Measurements from ENCODE around the gene ARHGAP35.
"Not testable (repeated sequence)": the region's sequence is repeated elsewhere in the genome, so short reads cannot be mapped to it uniquely, and the experiment has no call there.

Gene ARHGAP35

GRCh38 chr19:46860846-46861690 is at the start of gene ARHGAP35:
TSS of gene ARHGAP35 (plus strand) at chr19:46860997. CDS start at chr19:46918676, 57,679 bp downstream.
- peak; percentile 35 for DNase-seq

- DNase-seq = no peak
Measured at GRCh38 chr19:46812977-46813838, 47.6 kb upstream of the ARHGAP35 start.

- DNase-seq = no peak
Measured at GRCh38 chr19:46813839-46814358, 46.9 kb upstream of the ARHGAP35 start.

GRCh38 chr19:46815833-46816627 is 44.8 kb upstream of the ARHGAP35 start:
- no peak for DNase-seq

- peak; percentile 44 for DNase-seq
Measured at GRCh38 chr19:46818812-46819211, 42.0 kb upstream of the ARHGAP35 start.

DNA sequence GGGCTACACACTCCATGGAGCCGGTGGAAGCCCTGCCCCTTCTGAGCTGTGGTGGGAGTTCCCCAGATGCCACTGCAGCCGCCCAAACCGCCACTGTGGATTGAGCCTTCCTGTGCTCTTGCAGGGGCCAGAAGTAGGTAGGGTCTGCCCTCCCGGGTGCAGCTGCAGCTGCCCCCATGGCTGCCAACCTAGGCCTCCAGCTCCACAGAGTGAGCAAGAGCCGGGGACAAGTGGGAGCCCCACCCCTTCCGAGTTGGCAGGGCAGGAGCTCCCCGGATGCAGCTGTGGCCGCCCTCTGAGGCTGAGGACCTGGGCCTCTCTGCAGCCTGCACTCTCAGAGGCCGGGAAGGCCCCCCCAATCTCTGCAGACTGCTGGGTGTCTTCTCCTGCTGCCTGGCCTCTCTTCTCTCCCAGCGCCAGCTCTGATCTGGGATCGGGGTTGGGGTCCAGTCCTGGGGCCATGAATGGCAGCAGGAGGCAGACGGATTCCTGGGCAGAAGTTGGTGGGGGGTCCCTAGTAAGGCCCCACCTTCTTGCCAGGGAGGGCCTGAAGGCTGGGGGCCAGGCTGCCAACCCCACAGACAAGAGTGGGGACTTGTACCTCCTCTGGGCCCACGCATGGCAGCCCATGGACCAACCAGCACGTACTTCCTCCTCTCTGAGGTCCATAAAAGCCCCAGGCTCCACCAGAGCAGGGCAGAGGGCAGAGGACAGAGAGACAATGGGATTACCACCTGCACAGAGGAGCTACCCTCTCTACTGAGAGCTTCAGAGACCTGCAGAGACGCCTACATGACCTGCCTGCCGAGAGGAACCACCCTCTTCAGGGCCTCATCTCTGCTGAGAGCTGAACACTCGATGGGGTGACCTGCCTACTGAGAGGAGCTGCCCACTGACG is 39.0 kb upstream of the ARHGAP35 start:
- peak; percentile 53 for DNase-seq

- DNase-seq = not testable (repeated sequence)
Measured at GRCh38 chr19:46822410-46822787, 38.4 kb upstream of the ARHGAP35 start.

DNA sequence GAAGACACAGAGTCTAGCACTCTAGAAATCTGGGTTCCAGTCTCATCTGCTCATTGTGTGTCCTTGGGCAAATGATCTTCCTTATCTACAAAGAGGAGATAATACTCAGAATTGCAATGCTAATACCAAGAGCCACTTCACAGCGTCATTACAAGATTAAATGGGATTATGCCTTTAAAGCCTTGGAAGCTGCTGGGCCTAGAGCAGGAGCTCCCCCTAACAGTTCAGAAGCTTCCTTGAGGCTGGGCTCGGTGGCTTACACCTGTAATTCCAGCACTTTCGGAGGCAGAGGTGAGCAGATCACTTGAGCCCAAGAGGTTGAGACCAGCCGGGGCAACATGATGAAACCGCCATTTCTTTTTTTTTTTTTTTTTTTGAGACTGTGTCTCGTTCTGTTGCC is 37.7 kb upstream of the ARHGAP35 start:
- no peak for DNase-seq

GRCh38 chr19:46824890-46825730 is 35.7 kb upstream of the ARHGAP35 start:
- DNase-seq = no peak

- DNase-seq = no peak
Measured at GRCh38 chr19:46825731-46826055, 35.1 kb upstream of the ARHGAP35 start.

DNA sequence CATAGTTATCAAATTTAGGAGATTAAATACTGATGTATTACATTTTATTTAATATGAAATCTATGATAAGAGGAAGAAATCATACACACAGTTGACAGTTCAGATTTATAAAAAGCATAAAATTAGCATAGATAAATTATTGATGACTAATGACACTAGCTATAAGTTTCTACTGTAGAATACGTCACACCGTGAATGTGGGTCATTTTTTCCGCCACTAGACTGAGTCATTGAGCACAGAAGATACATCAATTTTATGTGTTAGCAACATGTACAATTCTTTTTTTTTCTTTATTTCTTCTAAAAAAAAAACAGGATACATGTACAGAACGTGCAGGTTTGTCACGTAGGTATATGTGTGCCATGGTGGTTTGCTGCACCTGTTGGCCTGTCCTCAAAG is 32.3 kb upstream of the ARHGAP35 start:
- no peak for DNase-seq

GRCh38 chr19:46830864-46831263 is 29.9 kb upstream of the ARHGAP35 start:
- DNase-seq = no peak

- no peak for DNase-seq
Measured at GRCh38 chr19:46834121-46834520, 26.7 kb upstream of the ARHGAP35 start.

DNA sequence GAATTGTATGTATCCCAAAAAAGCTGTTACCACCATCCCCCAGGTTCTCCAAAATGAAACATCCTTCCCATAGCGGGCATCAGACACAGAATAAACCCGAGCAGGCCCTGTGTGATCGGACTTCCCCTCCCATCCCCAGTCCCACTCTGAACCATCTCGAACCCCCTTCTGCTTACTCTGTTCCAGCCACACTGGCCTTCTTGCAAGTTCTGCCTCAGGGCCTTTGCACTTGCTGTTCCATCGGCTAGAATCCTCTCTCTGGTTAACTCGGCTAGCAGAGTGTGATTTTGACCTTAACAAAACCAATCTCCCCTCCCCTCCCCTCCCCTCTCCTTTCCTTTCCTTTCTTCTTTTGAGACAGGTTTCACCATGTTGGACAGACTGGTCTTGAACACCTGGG is 25.8 kb upstream of the ARHGAP35 start:
- DNase-seq = no peak

DNA sequence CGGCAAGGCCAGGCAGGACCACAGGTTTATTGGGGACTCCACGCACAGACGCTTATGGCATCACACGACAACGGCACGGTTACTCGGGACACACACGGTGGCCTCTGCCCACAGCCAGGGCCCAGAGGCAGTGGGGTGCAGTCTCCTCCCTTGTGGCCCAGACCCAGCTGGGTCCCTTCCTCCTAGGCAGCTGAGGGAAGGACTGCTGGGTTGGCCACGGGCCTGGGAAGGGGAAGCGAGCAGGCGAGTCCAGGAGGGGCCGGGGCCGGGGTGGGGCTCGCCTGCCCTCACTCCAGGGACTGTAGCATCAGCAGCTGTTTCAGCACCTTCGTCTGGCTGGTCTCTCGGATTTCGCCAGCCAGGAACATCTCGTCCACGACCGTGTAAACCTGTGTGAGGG is 22.6 kb upstream of the ARHGAP35 start:
- no peak for DNase-seq

DNA sequence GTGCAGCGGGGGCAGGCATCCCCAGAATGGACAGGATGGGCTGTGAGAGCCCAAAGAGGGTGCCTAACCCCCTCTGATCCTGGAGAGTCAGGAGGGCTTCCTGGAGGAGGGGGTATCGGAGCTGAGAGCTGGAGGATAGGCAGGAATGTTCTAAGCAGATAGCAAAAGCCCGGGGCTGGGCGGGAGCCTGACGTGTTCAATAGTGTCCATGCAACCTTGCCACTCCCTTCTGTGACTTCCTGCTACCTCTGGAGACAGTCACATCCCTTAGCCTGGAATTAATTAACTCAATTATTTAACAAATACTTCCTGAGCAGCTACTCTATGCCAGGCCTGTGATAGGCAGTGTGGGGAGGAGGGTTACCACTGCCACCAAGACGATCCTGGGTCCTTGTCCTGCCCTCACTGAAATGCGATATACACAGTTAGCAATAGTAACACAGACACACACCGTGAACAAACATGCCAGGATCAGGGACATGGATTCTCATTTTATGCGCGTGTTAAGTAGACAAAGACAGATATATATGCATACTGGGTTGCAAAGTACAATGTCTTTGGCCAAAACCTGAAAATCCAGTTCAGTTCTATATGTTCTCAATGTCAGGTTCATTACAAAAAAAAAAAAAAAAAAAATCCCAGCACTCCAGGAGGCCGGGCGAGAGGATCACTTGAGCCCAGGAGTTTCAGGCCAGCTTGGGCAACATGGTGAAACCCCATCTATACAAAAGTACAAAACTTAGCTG is 20.9 kb upstream of the ARHGAP35 start:
- no peak for DNase-seq

GRCh38 chr19:46840498-46840942 is 20.3 kb upstream of the ARHGAP35 start:
- DNase-seq = peak; percentile 52

DNA sequence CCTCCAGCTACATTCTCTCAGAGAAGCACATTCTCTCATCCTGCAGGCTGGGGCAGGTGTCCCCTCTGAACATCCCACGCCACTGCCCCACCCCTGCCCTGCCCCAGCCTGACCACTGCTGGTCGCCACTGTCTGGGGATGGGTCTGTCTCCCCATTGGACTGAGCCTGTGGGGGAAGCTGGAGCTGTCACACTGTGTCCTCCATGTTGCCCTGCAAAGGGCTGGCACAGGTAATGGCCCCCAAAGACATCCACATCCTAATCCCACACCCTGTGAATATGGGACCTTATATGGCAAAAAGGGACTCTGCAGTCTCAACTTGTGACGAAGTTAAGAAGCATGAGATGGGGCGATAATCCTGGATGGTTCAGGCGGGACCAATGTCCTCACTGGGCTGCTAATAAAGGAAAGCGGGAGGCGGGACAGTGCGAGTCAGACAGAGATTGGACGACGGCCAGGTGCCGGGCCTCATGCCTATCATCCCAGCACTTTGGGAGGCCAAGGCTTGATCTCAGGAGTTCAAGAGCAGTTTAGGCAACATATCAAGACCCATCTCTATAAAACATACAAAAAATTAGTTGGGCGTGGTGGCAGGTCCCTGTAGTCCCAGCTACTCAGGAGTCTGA is 19.2 kb upstream of the ARHGAP35 start:
- DNase-seq = no peak

- no peak for DNase-seq
Measured at GRCh38 chr19:46842791-46843190, 18.0 kb upstream of the ARHGAP35 start.

DNA sequence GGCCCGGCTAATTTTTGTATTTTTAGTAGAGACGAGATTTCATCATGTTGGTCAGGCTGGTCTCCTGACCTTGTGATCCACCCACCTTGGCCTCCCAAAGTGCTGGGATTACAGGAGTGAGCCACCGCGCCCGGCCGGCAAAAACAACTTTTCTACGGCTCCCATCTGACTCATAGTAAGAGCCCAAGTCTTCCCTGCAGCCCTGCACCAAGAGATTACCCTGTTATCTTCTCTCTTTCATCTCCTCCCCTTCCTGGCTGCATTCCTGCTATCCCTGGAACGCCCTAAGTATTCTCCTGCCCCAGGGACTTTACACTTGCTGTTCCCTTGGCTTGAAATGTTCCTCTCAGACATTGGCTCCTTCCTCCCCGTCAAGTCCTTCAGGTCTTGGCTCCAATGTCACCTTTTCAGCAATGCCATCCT is 16.7 kb upstream of the ARHGAP35 start:
- DNase-seq = no peak
